SK-N-SH (cell line): ENCODE measurements around the gene BCL6B.

Experiments
- CHD2 ChIP-seq: fragments of 150-350 bp; IDR thresholded peaks from 2 replicates; pipeline ENCODE4 v1.6.1; 2018; ENCODE audit warnings: low read length; ENCODE audit not compliant: partially characterized antibody
- CTCF ChIP-seq: fragments of 200-600 bp; sonication (generic); IDR thresholded peaks from 2 replicates; pipeline ENCODE4 v1.6.1; 2017; ENCODE audit warnings: antibody characterized with exemption, mild to moderate bottlenecking, moderate library complexity
- ELF1 ChIP-seq: IDR thresholded peaks from 2 replicates; pipeline ENCODE4 v1.4.0; 2012
- GABPA ChIP-seq: IDR thresholded peaks from 2 replicates; pipeline ENCODE4 v1.4.0; 2012; ENCODE audit warnings: low read depth, mild to moderate bottlenecking
- JUND ChIP-seq: IDR thresholded peaks from 2 replicates; pipeline ENCODE4 v1.4.0; 2012
- MAX ChIP-seq: IDR thresholded peaks from 2 replicates; pipeline ENCODE4 v1.4.0; 2012; ENCODE audit warnings: low read depth
- POLR2AphosphoS5 ChIP-seq: IDR thresholded peaks from 2 replicates; pipeline ENCODE4 v1.6.1; 2012; ENCODE audit warnings: low read depth, low read length
- RAD21 ChIP-seq: IDR thresholded peaks from 2 replicates; pipeline ENCODE4 v1.6.1; 2012; ENCODE audit warnings: mild to moderate bottlenecking, low read length
- RCOR1 ChIP-seq: fragments of 150-350 bp; IDR thresholded peaks from 2 replicates; pipeline ENCODE4 v1.6.1; 2017; ENCODE audit warnings: antibody characterized with exemption, low read length
- TAF1 ChIP-seq: IDR thresholded peaks from 2 replicates; pipeline ENCODE4 v1.6.1; 2012; ENCODE audit warnings: low read depth, mild to moderate bottlenecking, low read length, moderate library complexity, borderline replicate concordance
- USF2 ChIP-seq: fragments of 150-350 bp; IDR thresholded peaks from 2 replicates; pipeline ENCODE4 v1.6.1; 2017; ENCODE audit warnings: antibody characterized with exemption, low read length, low read depth, borderline replicate concordance

- TF ChIP-seq CTCF (no peak), RCOR1 (no peak), RAD21 (no peak), POLR2AphosphoS5 (no peak), TAF1 (no peak), MAX (no peak), JUND (no peak), ELF1 (no peak), USF2 (no peak), CHD2 (no peak), GABPA (no peak)
Measured at GRCh38 chr17:7042501-7043181, 19.8 kb downstream of the BCL6B start.
